ENCODE results near the gene KIR3DL1. TPM values are rescaled to one million over a fixed set of nuclear protein-coding genes. Genes with fewer than 3 reads are reported as not detected.
"Not testable (repeated sequence)": the region's sequence is repeated elsewhere in the genome, so short reads cannot be mapped to it uniquely, and the experiment has no call there.

KIR3DL1 gene
- total RNA-seq, 2 experiments from 2014 or later: 0.23 to 0.38 TPM

DNA sequence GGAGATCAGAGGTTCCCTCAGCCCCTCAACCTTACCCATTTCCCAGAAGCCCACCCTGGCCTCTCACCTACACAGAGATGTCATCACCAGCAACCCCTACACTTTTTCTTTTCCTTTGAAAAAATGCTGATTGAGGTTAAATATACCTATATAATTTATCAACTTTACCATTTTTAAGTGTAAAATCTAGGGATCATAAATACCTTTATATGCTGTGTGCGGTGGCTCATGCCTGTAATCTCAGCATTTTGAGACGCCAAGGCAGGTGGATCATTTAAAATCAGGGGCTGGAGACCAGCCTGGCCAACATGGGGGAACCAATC, 9.8 kb upstream of the KIR3DL1 start:
- POLR2A ChIA-PET: no interaction called here
- CTCF ChIA-PET: no interaction called here

DNA sequence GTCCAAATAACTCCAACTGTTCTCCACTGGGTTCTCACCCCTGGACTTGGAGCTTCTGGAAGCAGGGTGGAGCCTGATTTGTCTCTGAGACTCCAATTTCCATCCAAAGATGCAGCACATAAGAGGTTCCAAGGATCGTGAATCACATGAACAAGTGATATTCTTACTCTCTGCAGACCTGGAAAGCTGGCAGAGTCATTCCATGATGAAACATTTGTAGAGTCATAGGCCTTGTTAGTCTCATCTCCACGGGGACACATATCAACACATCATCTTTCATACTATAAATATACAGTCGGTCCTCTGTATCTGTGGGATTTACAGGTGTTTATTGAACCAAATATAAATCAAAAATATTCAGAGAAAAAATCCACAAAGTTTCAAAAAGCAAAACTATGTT, 1.7 kb upstream of the KIR3DL1 start:
- POLR2A ChIA-PET, CTCF ChIA-PET: not testable (repeated sequence)

DNA sequence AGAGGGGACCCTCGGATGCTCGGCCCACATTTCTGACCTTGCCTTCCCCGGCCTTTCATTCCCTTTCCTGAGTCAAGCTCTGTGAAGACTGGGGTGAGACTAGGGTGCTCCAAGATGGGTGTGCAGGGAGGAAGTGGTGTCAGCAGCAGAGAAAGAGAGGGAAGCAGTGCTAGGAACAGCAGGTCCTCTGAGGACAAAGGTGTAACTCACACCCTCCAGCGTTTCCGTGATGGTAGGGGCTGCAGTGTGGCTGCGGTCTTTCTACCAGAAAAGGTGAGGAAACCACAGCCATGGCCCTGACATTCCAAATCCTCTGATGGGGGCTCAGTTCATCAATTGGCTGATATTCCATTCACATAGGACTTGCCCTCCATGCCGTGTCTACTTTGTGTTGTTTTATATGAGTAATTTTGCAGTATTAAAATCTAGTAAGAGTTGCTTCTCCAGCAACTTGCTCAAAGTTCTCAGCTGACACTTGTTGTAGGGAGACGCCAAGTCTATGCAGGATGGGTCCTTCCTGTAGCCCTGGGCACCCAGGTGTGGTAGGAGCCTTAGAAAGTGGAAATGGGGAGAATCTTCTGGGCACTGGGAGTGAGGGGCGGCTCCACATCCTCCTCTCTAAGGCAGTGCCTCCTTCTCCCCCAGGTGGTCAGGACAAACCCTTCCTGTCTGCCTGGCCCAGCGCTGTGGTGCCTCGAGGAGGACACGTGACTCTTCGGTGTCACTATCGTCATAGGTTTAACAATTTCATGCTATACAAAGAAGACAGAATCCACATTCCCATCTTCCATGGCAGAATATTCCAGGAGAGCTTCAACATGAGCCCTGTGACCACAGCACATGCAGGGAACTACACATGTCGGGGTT, 1.6 kb downstream of the KIR3DL1 start:
- CTCF ChIA-PET: no interaction called here
- POLR2A ChIA-PET: no interaction called here

DNA sequence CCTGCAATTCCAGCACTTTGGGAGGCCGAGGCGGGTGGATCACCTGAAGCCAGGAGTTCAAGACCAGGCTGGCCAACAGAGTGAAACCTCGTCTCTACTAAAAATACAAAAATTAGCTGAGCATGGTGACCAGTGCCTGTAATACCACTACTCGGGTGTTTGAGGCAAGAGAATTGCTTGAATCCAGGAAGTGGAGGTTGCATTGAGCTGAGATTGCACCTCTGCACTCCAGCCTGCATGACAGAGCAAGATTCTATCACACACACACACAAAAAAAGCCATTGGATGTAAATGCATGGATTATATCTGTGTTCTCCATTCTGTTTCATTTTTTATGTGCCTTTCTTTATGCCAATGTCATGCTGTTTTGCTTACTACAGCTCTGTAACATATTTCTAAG, 8.1 kb downstream of the KIR3DL1 start:
- CTCF ChIA-PET, POLR2A ChIA-PET: not testable (repeated sequence)

DNA sequence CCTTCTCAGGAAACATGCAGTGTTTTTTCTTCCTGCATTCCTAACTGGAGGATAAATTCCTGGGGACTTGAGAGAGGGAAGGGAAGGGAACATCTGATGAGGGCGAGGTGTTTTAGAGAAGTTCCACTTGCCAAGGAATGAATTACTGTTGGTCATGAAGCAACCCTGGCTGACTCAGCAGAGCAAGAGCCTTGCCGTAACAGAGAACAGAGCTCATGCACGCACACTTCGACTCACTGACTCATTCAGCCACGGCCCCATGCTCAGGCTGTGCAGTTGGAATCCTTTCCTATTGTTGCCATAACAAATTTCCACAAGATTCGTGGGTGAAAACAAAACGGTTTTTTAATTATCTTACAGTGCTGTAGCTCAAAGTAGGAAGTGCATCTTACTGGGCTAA, 9.1 kb downstream of the KIR3DL1 start:
- POLR2A ChIA-PET, CTCF ChIA-PET: not testable (repeated sequence)

DNA sequence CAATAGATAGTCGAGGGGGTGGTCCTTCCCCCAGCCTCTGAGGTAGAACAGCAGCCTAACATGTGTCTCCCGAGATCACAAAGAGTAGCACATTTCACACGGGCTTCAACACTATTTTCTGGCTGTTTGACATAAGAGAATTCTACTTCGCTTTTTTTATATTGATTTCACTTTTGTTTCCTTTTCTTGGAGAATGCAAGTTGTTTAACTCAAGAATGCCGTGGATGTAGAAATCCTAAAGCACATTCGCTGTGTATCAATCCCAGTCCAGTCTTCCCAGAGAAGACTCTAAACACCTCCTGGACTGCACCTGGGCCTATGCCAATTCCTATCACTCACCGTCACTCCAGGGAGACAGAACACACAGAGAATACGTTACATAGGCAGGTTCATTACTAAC, 11.8 kb downstream of the KIR3DL1 start:
- POLR2A ChIA-PET: not testable (repeated sequence)

DNA sequence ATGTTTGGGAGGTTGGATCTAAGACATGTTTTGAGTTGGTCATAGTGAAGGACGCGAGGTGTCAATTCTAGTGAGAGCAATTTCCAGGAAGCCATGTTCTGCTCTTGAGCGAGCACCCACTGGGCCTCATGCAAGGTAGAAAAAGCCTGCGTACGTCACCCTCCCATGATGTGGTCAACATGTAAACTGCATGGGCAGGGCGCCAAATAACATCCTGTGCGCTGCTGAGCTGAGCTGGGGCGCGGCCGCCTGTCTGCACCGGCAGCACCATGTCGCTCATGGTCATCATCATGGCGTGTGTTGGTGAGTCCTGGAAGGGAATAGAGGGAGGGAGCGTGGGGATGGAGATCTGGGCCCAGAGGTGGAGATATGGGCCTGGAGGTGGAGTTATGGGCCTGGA, 16.2 kb downstream of the KIR3DL1 start, which contains the start of gene KIR2DS4:
KIR2DS4 (plus strand) TSS at position 181 of the 400 bp plus-strand sequence.
- CTCF ChIA-PET: not testable (repeated sequence)

More for the DNA sequence above, 11.8 kb downstream of the KIR3DL1 start:
- CTCF ChIA-PET: not testable (repeated sequence)

DNA sequence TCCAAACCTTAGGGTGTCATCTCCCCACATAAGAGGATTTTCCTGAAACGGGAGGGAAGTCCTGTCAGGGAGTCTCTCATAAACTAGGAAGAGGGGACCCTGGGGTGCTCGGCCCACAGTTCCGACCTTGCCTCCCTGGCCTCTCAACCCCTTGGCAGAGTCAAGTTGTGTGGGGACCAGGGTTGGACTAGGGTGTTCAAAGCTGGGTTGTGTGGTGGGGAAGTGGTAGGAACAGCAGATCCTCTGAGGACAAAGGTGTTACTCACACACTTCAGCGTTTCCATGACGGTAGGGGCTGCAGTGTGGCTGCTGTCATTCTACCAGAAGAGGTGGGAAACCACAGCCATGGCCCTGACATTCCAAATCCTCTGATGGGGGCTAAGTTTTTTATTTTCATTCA, 18.9 kb downstream of the KIR3DL1 start:
- POLR2A ChIA-PET, CTCF ChIA-PET: not testable (repeated sequence)

More for the DNA sequence above, 16.2 kb downstream of the KIR3DL1 start, which contains the start of gene KIR2DS4:
- POLR2A ChIA-PET: not testable (repeated sequence)

DNA sequence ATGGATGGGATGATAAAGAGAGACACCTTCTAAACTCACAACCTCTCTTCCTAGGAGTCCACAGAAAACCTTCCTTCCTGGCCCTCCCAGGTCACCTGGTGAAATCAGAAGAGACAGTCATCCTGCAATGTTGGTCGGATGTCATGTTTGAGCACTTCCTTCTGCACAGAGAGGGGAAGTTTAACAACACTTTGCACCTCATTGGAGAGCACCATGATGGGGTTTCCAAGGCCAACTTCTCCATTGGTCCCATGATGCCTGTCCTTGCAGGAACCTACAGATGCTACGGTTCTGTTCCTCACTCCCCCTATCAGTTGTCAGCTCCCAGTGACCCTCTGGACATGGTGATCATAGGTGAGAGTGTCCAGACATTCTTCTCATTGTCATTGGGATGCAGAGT, 21.3 kb downstream of the KIR3DL1 start:
- POLR2A ChIA-PET, CTCF ChIA-PET: not testable (repeated sequence)

DNA sequence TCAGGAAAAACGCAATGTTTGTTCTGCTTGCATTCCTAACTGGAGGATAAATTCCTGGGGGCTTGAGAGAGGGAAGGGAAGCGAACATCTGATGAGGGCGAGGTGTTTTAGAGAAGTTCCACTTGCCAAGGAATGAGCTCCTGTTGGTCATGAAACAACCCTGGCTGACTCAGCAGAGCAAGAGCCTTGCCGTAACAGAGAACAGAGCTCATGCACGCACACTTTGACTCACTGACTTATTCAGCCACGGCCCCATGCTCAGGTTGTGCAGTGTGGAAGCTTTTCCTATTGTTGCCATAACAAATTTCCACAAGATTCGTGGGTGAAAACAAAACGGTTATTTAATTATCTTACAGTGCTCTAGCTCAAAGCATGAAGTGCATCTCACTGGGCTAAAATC, 26.9 kb downstream of the KIR3DL1 start:
- POLR2A ChIA-PET, CTCF ChIA-PET: not testable (repeated sequence)

DNA sequence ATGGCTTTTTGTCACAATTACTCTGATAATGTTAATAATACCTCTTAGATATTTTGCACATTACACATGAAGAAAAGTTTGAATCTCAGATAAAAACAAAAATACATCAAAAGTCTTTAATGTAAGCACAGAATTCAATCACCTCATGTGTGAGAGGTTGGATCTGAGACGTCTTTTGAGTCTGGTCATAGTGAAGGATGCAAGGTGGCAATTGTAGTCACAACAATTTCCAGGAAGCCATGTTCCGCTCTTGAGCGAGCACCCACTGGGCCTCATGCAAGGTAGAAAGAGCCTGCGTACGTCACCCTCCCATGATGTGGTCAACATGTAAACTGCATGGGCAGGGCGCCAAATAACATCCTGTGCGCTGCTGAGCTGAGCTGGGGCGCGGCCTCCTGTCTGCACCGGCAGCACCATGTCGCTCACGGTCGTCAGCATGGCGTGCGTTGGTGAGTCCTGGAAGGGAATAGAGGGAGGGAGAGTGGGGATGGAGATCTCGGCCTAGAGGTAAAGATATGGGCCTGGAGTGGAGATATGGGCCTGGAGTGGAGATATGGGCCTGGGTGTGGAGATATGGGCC, 33.9 kb downstream of the KIR3DL1 start, which contains the start of gene KIR3DL2:
KIR3DL2 (plus strand) TSS at position 383 of the 580 bp plus-strand sequence; CDS start at position 416, 33 bp downstream.
- CTCF ChIA-PET, POLR2A ChIA-PET: not testable (repeated sequence)

DNA sequence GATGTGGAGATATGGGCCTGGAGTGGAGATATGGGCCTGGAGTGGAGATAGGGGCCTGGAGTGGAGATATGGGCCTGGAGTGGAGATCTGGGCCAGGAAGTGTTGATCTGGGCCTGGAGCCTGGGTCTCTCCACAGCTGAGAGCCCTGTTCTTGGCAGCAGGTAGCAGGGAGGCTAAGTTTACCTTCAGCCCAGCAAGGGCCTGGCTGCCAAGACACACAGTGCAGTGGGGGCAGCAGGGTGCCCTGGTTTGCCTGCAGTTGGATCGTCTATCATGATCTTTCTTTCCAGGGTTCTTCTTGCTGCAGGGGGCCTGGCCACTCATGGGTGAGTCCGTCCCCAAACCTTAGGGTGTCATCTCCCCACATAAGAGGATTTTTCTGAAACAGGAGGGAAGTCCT, 34.7 kb downstream of the KIR3DL1 start:
- ChIA-PET POLR2A (no interaction called here), CTCF (no interaction called here)

DNA sequence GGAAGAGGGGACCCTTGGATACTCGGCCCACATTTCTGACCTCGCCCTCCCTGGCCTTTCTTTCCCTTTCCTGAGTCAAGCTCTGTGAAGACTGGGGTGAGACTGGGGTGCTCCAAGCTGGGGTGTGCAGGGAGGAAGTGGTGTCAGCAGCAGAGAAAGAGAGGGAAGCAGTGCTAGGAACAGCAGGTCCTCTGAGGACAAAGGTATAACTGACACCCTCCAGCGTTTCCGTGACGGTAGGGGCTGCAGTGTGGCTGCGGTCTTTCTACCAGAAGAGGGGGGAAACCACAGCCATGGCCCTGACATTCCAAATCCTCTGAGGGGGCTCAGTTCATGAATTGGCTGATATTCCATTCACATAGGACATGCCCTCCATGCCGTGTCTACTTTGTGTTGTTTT, 35.1 kb downstream of the KIR3DL1 start:
- ChIA-PET CTCF (no interaction called here), POLR2A (no interaction called here)

DNA sequence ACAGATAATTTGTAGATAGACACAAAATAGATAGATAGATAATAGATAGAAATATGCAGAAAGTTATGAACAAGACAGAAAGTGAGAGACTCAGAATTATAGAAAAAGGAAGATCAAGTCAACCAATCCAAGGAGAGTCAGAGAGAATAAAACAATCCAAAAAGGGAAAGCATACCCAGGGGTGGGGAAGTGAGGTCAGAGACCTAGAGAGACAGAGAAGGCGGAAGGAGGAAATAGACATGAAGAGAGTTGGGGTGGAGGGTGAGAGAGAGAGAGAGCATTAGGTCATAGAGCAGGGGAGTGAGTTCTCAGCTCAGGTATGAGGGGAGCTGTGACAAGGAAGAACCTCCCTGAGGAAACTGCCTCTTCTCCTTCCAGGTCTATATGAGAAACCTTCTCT, 39.0 kb downstream of the KIR3DL1 start:
- CTCF ChIA-PET: interaction anchor here (0.8 kb wide), 1 partner anchor 20 kb away, joined by 3 read pairs; no protein-coding TSS in a partner anchor
- POLR2A ChIA-PET: not testable (repeated sequence)

DNA sequence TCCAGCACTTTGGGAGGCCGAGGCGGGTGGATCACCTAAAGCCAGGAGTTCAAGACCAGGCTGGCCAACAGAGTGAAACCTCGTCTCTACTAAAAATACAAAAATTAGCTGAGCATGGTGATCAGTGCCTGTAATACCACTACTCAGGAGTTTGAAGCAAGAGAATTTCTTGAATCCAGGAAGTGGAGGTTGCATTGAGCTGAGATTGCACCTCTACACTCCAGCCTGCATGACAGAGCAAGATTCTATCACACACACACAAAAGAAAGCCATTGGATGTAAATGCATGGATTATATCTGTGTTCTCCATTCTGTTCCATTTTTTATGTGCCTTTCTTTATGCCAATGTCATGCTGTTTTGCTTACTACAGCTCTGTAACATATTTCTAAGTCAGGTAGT, 42.2 kb downstream of the KIR3DL1 start:
- POLR2A ChIA-PET, CTCF ChIA-PET: not testable (repeated sequence)

DNA sequence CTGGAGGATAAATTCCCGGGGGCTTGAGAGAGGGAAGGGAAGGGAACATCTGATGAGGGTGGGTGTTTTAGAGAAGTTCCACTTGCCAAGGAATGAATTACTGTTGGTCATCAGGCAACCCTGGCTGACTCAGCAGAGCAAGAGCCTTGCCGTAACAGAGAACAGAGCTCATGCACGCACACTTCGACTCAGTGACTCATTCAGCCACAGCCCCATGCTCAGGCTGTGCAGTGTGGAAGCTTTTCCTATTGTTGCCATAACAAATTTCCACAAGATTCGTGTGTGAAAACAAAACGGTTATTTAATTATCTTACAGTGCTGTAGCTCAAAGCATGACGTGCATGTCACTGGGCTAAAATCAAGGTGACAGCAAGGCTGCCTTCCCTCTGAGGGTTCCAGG, 43.2 kb downstream of the KIR3DL1 start:
- CTCF ChIA-PET, POLR2A ChIA-PET: not testable (repeated sequence)

DNA sequence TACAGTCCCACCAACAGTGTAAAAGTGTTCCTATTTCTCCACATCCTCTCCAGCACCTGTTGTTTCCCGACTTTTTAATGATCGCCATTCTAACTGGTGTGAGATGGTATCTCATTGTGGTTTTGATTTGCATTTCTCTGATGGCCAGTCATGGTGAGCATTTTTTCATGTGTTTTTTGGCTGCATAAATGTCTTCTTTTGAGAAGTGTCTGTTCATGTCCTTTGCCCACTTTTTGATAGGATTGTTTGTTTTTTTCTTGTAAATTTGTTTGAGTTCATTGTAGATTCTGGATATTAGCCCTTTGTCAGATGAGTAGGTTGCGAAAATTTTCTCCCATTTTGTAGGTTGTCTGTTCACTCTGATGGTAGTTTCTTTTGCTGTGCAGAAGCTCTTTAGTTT, 47.2 kb downstream of the KIR3DL1 start:
- CTCF ChIA-PET, POLR2A ChIA-PET: not testable (repeated sequence)

DNA sequence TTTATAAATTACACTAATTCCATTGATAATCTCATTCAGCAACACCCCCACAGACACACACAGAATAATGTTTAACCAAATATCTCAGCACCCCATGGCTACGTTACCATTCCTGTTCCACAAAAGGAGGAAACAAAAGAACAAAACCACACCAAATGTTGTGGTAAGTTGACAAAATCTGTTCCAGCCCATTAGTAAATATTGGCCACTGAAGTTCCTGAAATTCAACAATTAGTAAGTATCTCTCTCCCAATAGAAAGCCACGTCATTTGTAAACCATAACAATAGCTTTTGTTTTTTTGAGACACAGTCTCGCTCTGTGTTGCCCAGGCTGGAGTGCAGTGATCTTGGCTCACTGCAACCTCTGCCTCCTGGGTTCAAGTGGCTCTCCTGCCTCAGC, 55.4 kb downstream of the KIR3DL1 start:
- ChIA-PET CTCF (interaction anchor here (0.6 kb wide), 1 partner anchor 333 kb away, joined by 3 read pairs; no protein-coding TSS in a partner anchor), POLR2A (no interaction called here)

DNA sequence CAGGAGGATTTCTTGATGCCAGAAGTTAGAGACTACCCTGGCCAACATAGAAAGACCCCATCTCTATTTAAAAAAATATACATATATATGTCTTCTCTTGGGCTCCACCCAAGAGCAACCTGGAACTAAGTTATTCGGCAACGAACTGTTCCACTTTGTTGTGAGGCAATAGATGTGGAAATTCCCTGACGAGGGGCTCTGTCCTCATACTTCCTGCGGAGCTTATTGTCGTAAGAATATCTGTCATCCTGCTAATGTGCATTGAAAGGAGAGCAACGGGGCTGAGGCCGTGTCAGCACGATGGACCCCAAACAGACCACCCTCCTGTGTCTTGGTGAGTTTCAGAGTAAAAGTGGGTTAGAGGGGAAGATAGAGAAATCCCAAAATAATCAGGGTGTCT, 57.7 kb downstream of the KIR3DL1 start, which contains the start of gene FCAR:
FCAR (plus strand) TSS at position 246 of the 400 bp plus-strand sequence; CDS start at position 301, 55 bp downstream.
- ChIA-PET POLR2A (no interaction called here), CTCF (no interaction called here)

DNA sequence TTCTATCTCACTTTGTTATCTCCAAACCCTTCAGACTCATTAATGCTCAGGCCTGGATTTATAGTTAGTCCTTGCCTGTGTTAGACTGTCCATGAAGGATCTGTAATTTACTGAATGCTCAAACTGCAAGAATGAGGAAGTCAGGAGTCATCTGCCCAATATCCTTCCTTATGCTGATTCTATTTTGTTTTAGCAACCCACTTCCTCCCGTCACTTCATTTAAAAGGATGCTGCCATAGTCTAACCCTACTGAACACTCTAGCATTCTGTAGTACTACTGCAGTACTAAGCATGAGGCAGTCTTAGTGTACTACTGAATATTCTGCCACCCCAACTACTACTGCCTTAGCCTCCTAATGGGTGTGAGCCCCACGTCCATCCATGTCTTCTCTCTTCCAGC, 59.2 kb downstream of the KIR3DL1 start:
- ChIA-PET POLR2A (no interaction called here), CTCF (interaction anchor here (1.3 kb wide), 1 partner anchor 20 kb away, joined by 3 read pairs; no protein-coding TSS in a partner anchor)

DNA sequence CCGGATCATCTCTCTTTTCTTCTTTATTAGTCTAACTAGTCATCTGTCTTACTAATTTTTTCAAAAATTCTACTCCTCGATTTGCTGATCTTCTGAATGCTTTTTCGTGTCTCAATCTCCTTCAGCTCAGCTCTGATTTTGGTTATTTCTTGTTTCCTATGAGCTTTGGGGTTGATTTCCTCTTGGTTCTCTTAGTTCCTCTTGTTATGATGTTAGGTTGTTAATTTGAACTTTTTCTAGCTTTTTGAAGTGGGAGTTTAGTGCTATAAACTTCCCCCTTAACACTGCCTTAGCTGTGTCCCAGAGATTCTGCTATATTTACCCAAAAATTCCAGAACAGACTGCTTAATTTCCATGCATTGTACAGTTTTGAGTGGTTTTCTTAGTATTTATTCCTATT, 61.2 kb downstream of the KIR3DL1 start:
- CTCF ChIA-PET: no interaction called here
- POLR2A ChIA-PET: no interaction called here
